DMS79 treated with DMSO at 0.1 percent for 48 hours (cell line): ENCODE results near the gene PATL2.
"Not testable (repeated sequence)": the region's sequence is repeated elsewhere in the genome, so short reads cannot be mapped to it uniquely, and the experiment has no call there.

Experiments
- DNase-seq: peaks from one replicate; lab custom pipeline; 2025; lab: John Stamatoyannopoulos, UW

Gene PATL2

DNA sequence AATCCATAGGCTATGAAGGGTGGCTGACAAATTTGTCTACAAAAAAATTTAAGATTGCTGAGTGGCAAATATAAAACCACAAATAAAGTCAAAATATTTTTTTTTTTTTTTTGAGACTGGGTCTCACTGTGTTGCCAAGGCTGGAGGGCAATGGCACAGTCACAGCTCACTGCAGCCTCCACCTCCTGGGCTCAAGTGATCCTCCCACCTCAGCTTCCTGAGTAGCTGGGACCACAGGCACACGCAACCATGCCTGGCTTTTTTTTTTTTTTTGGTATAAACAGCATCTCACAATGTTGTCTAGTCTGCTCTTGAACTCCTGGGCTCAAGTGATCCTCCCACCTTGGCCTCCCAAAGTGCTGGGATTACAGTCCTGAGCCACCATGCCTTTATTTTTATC is 20.9 kb downstream of the PATL2 start:
- DNase-seq, result not testable (repeated sequence)

GRCh38 chr15:44689318-44689717 is 21.8 kb downstream of the PATL2 start:
- DNase-seq, result not testable (repeated sequence)

GRCh38 chr15:44682809-44683682 is 28.1 kb downstream of the PATL2 start:
- peak; percentile 54 for DNase-seq

DNA sequence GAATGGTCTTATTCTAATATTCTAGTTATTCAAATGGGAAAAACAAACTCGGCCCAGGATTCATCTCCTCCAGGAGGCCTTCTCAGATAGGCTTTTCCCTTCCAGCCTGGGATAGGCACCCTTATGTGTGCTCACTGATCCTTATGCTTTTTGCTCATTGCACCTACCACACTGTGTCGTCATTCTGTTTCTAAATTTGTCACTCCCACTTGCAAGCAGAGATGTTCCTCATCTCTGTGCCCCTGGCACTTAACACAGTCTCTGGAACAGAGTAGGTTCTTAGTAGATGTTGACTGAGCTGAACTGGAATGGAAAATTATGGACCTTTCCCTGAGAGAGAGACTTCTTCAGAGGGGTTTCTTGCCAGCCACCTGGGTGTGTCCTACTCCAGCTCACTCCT is 28.9 kb downstream of the PATL2 start:
- no peak for DNase-seq

DNA sequence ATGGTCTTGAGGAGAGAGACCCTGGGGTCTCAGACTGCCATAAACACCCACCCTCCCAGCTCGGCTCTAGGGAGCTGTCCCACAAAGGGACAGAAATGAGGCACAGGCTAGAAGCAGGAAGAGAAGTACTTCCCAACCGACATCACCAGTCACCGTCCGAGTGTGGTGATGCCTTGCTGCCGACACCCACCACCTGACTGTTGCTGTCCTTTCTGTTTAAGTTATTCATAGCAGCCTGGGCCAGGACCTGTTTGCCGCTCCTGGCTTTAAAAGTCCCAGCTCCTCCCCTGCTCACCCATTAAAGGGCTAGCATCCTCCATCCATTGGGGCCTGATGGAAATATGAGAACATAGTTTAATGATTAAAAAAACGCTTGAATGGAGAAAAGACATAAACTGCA is 34.4 kb downstream of the PATL2 start:
- peak; percentile 18 for DNase-seq

- no peak for DNase-seq
Measured at GRCh38 chr15:44675911-44676310, 35.2 kb downstream of the PATL2 start.

- DNase-seq, result no peak
Measured at GRCh38 chr15:44673639-44674038, 37.5 kb downstream of the PATL2 start.

DNA sequence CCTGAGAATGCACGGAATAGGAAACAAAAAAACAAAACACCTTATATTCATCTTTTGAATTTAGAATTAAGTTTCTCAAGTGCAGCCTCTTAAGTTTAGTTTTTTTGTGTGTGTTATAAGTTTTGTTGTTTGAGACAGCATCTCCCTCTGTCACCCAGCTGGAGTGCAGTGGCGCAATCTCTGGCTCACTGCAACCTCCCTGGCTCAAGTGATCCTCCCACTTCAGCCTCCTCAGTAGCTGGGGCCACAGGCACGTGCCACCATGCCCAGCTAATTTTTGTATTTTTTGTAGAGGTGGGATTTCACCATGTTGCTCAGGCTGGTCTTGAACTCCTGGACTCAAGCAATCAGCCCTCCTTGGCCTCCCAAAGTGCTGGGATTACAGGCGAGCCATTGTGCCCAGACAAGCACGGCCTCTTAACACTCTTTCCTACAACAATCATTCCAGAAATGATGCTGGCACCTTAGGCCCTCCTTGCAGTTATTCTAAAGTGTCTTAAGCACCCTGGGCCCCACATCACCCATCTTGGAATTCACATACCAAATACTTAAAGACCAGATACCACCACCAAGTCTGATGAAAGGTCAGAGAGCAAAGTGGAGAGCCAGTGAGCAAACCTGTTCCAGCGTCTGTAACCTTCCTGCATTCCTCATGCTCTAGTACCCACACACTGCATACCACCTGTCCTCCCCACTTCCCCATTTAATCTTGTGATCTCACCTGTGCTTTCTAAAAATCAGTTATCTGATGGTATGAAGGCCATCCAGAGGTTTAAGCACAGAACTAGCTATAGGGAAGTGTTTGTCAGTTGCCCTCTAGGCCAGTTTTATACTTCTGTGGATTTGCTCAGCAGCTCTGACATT is 40.8 kb downstream of the PATL2 start:
- no peak for DNase-seq

DNA sequence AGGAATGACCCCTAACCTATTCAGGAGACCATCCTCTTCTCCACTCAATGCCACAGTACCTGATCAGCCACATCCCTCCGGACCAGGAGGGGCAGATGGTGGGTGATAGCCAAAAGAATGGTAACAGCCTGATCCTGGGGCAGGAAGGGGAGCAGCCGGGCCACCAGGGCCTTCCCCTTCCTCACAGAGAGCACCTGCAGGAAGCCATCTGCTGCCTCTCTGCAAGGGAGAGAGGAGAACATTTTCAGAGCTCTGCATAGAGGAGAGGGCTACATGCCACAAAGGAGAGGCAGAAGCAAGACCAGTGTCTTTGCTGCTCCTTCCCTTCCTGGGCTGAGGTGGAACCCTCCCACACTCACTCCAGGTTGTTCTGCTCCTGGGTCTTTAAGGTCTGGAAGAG is 42.2 kb downstream of the PATL2 start:
- no peak for DNase-seq

DNA sequence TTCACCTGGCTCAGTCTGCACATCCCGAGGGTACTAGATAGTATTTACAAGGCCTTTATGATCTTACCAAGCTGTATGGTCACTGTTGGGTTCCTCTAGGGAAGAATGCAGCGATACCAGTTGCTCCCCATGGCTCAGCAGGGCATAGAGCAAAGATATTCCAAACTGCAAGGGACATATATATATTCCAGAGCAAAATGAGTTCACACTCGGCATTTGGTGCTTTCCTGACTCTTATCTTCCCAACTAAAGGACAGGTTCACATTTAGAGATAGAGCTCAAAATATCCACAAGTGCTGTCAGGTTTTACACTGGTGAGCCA is 44.1 kb downstream of the PATL2 start:
- DNase-seq, result no peak

GRCh38 chr15:44666210-44667038 is 44.7 kb downstream of the PATL2 start:
- DNase-seq, result no peak

DNA sequence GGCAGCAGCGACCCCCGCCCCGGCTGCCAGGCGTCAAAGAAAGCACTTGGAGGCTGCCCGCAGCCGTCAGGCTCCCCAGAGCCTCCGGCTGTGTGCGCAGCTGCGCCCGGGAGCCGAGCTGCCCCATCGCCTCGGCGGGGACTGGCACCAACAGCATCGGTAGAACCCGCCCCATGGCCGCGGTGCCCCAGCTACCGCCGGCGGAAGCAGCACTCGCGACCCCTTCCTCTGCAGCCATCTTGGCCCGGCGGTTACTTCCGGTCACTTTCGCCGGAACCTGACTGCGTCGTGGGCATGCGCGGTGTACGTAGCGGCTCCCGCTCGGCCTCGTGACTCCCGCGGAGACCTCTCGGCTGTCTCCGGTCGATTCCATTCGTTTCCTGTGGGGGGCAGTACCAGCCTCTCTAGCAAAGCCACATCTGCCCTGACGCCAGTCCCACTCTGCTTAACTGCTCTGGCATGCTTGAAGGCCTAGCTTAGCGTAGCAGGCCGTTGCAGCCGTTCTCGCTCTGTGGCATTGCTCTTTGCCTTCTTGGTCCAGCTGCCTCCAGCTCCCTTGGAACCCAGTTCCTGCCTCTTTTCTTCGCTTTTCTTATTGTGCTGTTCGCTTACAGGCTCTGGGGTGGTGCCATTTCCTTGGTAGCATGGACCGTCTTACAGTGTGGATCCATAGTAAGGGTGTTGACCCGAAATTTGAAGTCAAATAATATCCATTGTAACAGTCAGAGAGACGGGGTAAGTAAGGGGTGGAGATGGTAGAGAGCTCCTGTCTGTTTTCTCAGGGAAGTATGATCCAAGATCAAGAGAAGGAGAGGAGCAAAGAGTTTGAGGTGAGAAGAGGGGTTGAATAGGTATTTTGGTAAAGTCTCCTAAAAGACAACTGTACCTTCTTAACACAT is 47.5 kb downstream of the PATL2 start, which contains the start of gene SPG11:
TSS of gene SPG11 (minus strand) at position 253 of the 899 bp plus-strand sequence. CDS start at position 238, 15 bp downstream.
- peak; percentile 87 for DNase-seq

GRCh38 chr15:44662478-44663409 is 48.4 kb downstream of the PATL2 start:
- no peak for DNase-seq

DNA sequence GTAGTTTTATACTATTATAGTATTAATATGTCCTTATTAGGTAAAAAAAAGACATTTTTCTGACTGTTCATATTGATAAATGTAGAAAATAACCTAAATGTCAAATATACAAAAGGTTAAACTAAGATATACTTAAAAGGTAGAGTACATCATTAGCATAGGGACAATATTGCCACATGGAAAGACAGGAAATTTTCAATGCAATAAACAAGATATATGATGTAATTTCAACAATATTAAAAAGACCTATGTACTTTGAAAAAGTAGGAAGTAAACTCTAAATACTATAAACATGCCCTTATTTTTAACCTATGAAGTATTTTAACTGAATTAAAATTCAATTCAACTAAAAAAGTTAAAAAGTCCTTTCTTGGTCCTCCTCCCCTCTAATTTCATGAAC is 49.5 kb downstream of the PATL2 start:
- no peak for DNase-seq

GRCh38 chr15:44659056-44659455 is 52.1 kb downstream of the PATL2 start:
- no peak for DNase-seq

GRCh38 chr15:44657378-44657777 is 53.7 kb downstream of the PATL2 start:
- no peak for DNase-seq

GRCh38 chr15:44656913-44657312 is 54.2 kb downstream of the PATL2 start:
- DNase-seq, result no peak

DNA sequence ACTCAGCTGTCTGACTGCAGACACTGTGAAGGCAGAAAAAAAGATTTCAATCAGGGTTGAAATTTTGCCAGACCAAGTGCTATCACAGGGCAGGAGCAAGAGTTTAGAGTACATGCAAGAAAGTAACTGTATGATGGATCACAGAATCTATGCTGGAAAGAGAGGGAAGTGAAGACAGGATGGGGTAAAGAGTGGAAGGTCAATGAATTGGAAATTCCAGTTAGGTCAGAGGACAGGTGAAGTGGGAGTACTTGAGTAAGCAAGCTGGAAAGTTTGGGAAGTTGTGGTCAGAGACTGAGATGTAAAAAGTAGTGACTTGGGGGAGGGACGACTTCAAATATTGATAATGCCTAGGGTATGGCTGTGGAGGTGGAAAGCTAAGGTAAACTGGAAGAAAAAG is 54.8 kb downstream of the PATL2 start:
- no peak for DNase-seq

GRCh38 chr15:44654858-44655257 is 56.3 kb downstream of the PATL2 start:
- DNase-seq, result no peak

DNA sequence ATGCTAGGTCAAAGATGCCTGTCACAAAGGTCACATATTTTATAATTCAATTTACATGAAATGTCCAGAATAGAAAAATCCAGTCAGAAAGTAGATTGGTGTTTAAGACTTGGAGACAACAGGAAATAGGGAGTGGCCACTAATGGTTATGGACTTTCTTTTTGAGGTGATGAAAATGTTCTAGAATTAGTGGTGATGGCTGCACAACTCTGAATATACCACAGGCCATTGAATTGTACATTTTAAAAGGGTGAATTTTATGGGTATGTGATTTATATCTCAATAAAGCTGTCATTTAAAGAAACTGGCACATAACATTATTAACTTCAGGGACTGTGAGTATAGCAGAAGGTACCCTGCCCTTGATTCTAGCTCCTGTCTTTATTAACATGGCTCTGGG is 63.5 kb downstream of the PATL2 start:
- no peak for DNase-seq
